Endometrium (tissue), 2 donors: ENCODE measurements around the gene CAMK2A.

ENCODE experiments used
- FAIRE-seq: peaks from 2 replicates; lab custom pipeline; 2012; peaks lifted over from hg19 to GRCh38; lab: Jason Lieb, UNC
- donor health status: control.
- donor health status: control.

Gene CAMK2A

DNA sequence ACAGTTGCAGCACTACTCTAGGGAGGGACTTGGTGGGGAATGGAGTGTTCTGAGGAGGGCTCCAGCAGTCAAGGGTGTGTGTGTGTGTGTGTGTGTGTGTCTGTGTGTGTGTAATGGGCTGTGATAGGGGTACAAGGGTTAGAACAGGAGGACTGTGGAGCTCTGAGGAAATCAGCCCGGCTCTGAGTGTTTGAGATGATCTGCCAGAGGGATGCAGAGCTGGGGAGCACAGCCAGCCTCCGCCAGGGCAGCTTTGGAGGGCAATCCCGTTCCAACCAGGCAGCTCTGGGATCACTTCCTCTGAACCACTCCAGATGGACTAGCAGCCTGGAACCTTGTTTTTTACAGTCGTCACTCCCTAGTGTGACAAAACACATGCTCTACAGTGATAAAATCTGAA is 102.7 kb downstream of the CAMK2A start:
- FAIRE-seq = no peak

DNA sequence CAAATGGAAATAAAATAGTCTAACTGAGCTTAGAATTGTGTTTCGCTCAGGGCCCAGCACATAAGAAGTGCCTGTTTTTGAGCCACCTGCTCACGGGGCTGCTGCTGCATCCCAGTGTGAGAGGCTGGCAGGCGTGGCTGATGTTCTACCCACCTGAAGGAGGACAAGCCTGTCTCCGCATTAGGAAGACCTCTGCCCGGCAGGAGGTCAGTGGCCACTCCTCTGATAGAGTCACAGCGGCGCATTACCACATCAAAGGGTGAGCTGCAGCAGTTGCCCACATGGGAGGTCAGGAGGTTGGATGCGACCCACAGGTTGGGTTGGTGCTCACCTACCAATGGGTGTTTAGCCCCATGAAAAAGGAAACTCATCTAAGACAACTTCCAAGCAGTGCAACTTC is 103.4 kb downstream of the CAMK2A start:
- no peak for FAIRE-seq

DNA sequence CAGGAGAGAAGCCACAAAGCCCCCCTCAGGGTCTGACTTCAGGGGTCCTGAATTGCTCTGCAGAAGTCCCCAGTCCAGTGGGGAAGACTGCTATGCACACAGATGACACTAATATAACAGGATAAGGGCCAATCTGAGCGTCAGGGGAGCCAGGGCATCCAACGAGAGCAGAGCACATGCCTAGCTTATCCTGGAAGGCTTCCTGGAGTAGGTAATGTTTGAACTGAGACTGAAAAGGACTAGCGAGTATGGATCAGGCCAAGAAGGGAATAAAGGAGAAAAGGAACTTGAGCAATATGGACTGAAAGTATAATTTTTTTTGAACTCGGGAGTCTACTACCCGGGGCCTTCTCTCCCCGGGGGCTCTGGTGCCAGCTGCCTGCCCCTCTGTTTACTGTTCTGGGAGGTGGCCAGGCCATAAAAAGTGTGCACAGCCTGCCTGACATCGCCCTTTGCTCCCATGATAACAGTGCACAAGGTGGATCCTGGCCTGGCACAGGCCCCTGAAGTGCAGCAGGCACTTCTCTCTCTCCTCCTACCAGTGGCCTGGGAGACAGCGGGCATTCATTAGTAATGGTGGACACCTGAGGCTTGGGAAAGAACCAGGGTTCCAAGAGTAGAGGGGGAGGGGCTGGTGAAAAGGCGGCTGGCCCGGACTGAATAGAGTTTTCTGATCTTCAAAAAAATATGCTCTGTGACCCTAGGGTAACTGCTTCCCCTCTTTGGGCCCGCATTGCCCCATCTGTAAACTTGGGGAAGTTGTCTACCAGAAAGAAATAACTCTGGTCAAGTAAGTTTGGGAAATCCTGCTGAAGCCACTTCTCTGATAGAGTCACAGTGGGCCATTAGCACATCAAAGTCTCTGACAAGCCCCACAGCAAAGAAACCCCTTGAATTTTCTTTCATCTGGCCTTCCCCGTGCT is 104.3 kb downstream of the CAMK2A start:
- no peak for FAIRE-seq

DNA sequence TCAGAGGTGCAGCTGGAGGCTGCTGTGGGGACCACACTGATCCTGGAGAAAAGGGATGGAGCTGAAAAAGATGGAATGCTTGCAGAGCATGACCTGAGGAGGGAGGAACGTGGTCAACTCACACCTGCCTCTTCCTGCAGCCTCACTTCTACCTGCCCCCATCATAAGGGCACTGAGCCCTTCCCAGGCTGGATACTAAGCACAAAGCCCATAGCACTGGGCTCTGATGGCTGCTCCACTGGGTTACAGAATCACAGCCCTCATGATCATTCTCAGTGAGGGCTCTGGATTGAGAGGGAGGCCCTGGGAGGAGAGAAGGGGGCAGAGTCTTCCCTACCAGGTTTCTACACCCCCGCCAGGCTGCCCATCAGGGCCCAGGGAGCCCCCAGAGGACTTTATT is 105.6 kb downstream of the CAMK2A start:
- no peak for FAIRE-seq

DNA sequence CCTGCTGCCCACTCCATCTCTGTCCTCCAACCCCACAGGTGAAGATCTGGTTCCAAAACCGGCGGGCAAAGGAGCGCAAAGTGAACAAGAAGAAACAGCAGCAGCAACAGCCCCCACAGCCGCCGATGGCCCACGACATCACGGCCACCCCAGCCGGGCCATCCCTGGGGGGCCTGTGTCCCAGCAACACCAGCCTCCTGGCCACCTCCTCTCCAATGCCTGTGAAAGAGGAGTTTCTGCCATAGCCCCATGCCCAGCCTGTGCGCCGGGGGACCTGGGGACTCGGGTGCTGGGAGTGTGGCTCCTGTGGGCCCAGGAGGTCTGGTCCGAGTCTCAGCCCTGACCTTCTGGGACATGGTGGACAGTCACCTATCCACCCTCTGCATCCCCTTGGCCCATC is 106.1 kb downstream of the CAMK2A start:
- FAIRE-seq = no peak

DNA sequence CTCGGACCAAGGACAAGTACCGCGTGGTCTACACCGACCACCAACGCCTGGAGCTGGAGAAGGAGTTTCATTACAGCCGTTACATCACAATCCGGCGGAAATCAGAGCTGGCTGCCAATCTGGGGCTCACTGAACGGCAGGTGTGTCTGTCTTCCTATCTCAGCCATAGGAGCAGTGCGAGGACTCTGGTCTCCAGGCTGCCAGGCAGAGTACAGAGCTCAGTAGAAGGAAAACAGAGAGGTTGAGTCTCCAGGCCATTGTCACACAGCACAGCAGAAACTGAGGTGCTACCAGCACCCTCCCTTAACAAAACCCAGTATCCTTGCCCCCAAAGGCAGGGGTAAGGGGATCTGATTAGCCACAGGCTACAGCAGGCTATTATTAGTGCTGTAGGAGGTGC is 106.8 kb downstream of the CAMK2A start:
- no peak for FAIRE-seq

DNA sequence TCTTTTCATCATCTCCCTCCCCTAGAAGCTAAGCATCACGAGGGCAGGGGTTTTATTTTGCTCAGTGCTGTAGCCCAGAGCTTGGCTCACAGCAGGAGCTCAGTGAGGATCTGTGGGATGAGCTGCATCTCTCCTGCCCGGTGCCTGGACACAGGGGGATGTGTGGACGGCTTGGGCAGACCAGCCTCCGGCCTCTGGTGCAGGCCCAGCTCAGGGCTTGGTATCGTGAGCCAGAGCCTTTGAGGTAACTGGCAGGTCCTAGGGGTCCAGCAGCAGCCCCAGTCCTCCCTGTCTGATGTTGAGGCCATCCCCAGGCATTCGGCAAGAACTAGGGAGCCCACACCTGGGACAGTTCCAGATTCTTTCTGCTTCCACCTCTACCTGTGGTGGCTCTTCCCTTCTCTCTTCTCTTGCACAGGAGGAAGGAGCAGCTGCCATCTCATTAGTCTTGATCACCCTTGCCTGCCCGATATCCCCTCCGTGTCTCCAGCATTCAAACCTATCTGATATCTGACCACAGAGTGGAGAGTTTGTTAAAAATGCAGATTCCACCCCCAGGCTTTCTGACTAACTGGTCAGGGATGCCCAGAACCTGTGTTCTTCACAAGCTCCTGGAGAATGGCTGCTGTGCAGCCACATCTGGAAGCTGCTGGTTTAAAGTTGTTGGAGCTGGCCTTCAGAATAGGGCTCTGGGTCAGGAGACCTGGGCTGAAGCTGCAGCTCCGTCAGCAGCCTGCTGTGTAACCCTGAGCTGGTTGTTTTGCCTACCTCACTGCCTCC is 107.6 kb downstream of the CAMK2A start:
- FAIRE-seq = no peak

DNA sequence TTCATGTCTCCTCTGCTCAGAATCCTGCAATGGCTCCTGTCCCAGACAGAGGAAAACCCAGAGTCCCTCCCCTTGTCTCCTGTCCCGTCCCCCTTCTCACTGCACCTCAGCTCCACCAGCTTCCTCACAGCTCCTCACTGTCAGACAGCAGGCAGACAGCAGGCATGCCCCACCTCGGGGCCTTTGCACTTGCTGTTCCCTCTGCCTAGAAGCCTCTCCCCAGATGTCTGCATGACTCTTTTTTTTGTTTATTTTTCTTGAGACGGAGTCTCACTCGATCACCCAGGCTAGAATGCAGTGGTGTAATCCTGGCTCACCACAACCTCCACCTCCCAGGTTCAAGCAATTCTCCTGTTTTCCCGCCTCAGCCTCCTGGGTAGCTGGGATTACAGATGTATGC is 108.5 kb downstream of the CAMK2A start:
- FAIRE-seq = no peak

DNA sequence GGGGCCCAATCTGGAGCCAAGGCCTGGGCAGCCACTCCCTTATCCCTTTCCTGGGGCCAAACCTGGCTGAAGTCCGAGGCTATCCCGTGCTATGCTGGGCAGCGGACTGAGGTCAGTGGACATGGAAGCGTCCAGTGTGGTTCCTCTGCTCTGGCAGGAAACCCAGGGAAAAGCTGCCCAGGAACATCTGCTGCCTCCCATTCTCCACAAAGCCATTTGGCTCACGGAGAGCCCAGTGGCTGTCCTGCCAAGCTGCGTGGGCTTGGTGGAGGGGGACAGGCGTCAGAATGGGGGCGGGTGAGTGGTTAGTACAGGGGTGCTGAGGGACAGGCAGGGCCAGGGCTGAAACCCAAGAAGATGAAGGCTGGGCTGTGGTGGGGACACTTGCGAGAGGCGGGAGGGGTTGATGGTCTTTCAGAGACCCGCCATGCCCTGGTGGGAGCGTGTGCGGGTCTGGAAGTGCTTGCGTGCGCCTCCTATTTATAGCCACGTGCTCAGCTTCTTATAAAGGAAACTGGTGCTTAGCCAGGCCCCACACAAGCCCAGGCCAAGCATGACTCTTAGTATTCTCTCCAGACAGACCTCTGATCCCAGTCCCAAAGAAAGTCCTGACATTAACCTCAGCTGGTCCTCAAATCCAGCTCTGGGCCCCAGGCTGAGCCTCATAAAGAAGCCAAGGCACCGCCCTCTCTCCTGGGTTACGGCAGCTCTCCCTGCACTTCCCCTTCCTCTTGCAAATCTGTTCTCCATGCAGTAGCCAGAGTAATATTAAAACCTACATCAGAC is 109.1 kb downstream of the CAMK2A start:
- no peak for FAIRE-seq

DNA sequence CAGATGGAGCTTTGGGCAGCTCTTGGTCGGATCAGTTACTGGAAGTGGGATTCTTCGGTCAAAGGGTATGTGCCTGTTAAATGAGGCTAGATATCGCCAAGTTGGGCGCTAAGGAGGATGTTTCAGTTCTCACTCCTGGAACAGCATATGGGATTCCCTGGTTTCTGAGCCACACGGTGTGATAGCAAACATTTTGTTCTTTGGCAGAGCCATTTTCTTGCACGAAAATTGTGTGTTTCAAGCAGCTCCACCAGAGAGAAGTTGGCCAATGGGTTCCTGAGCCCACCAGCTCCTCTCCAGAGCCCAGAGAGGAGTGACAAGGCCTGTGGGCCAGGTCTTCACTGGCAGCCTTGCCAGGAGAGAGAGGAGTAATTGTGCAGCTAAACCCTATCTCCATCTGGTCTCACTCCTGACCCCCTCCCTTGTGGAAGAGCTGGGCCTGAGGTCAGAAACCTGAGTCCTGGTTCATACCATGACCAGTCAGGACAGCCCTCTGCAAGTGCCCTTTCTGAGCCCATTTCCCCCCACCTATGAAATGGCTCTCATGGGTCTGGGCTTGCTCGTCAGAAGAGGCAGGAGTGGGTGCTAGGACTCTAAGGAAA is 110.5 kb downstream of the CAMK2A start:
- FAIRE-seq = no peak

DNA sequence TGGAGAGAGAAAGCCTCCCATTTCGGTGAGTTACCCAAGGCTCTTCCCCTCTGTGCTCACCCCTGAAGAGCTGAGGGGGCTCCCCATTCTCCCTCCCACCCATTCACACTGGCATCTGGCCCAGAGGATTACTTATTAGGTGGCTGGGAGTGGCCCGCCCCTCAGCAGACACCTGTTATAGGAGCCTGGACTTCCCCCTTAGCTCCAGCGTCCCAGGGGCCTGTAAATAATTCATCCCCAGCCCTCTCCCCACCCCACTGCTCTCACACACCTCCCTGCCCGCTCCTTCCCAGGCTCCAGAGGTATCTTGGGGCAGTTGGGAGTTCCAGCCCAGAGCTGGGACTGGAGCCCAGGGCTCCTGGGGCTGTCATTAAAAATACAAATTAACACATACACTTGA is 111.3 kb downstream of the CAMK2A start:
- FAIRE-seq = no peak

DNA sequence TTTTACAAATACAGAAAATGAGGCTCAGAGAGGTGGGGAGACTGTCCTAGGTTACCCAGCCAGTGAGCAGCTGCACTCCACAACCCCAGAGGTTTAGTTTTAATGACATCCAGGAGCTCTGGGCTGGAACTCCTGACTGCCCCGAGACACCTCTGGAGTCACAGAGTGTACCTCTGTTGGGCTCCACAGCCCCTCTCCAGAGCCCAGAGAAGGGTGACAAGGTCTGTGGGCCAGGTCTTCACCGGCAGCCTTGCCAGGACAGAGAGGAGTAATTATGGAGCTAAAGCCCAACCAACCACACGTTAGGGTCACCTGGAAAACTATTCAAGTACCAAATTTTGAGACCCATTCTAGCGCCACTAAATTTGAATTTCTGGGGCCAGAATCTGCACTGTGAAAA is 111.9 kb downstream of the CAMK2A start:
- no peak for FAIRE-seq

DNA sequence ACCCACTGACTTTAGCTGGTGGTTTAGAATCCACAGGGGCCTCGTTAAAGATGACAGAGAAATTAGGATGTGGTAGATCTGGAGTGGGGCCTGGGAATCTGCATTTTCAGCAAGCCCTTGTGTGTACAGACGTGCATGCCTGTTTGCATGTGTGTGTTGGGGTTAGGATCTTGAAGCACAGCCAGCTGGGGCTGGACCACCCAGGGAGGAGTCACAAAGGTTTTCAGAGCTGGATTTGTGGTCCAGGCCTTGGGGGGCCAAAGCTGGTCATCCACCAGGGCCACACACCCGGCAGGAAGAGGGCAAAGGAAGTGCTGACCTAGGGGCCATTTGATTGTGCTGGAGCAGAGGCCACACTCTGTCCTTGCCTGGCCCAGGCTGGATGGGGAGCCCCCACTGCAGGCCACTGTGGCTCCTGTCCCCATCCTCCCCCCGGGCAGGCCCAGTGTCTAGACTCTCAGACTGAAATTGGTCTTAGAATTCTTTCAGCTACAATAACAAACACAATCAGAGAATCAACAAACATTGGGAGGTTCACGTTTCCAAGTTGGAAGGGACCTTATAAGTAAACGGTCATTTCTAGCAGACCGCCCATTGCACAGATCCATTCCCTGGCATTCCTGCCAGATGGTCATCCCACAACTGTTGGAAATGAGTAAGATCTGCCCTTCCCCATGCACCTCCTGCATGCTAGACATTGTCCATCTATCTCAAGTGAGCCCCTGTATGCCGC is 112.7 kb downstream of the CAMK2A start:
- FAIRE-seq = no peak

DNA sequence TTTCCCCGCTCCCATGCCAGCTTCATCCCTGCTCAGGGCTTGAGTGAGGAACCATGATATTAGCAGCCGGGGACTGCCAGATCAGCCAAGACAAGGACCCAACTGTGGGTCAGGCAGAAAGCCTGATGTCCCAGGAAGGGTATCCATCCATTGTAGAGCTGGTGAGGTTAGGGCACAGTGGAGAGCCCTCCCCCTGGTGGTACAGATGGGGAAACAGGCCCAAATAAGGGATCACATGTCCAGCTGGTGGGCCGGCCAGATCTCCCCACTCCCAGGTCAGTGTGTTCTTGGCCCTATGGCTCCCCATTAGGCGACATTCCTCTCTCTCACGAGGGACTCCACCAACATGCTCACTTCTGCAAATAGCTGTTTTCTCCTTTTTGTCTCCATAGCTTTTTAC is 114.0 kb downstream of the CAMK2A start:
- FAIRE-seq = no peak

DNA sequence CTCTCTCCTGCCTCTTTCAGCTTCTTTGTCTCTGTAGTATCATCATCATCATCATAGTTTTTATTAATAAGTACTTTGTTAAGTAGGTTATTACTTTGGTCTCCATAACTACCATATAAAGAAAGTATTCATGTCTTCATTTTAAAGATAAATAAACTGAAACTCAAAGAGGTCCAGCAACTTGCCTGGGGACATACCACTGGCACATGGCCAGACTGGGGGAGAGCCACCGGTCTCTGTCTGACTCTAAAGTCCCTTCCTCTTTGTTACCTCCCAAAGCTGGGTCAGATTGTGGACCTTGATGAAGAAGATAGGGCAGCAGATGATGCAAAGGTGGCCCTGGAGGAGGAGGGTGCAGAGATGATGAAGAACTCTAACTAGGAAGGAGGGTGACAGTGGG is 114.5 kb downstream of the CAMK2A start:
- FAIRE-seq = no peak

DNA sequence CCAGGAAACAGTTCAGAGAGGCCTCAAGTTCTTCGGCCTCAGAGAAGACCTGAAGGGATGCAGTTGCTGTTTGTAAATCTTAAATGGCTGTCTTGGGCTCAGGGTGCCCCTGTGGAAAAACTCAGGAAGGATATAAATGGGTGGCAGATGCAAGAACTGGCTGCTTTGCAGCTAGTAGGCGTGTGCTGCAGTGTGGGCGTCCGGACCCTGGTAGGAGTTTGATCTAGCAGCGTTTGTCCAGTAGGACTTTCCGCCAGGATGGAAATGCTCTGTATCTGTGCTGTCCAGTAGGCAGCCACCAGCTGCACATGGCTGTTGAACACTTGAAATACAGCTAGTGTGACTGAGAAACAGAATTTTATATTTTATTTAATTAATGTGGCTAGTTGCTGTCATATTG is 115.3 kb downstream of the CAMK2A start:
- FAIRE-seq = no peak

DNA sequence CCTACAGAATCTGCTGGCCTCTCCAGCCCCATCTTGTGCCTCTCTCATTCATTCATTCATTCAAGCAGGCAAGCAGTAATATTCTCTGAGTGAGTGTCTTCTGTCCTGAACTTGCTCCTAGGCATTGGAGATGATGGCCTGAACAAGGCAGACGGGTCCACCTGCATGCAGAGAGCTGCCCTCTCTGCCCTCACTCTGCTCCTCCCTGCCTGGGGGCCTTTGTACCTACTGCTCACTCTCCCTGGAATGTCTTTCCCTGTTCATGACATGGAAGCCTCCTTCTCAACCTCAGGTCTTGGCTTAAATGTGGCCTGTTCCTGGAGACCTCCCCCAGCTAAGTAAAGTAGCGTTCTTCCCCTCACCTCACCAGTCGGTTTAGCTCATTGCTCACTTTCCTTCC is 116.4 kb downstream of the CAMK2A start:
- FAIRE-seq = no peak

DNA sequence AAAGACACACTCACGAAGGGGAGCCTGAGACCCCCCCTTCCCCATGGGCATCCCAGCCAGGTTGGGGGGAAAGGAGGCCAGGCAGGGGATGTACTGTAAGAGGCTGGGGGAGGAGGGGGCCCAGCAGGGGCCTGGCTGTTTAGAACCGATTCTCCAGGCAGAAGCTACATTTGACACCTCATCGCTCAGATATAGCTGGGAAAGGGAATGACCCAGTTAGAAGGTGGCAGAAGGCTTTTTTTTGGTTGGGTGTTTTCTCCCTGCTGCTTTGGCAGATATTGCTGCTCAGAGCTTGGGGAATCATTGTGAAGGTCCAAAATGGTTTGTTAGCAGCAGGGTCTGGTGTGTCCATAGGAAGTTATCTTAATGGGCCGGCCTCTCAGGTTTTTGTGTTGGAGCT is 117.0 kb downstream of the CAMK2A start:
- FAIRE-seq = no peak

DNA sequence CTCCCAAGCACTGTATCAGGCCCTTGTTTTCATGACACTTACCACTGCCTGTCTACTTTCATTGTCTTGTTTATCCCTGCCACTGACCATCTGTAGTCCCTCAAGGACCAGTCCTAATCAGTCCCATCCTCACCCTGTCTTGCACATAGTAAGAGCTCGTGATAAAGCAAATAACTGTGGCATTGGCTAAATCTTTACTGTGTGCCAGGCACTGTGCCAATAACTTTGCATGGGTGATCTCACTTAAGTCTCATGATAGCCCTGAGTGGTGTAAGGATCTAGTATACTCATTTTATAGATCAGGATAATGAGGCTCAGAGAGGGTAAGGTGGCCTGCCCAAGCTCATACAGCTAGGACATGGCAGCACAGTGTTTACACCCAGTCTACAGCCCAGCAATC is 117.4 kb downstream of the CAMK2A start:
- no peak for FAIRE-seq
